GM18505 (cell line): ENCODE results near the gene MXRA7.
"Not testable (repeated sequence)": the region's sequence is repeated elsewhere in the genome, so short reads cannot be mapped to it uniquely, and the experiment has no call there.

Source experiments
- ATAC-seq: cut with Tn5 transposase; IDR thresholded peaks from one replicate; pipeline ENCODE4 v1.9.1; 2021; ENCODE audit not compliant: unreplicated experiment
- POLR2A ChIP-seq: IDR thresholded peaks from 4 replicates; pipeline ENCODE4 v1.6.1; 2011; ENCODE audit warnings: borderline replicate concordance; ENCODE audit not compliant: insufficient read depth, insufficient read length; ENCODE audit errors: extremely low read depth

MXRA7 gene

GRCh38 chr17:76702076-76702475 is 8.7 kb downstream of the MXRA7 start:
- no peak for ATAC-seq
- no peak for TF ChIP-seq POLR2A

GRCh38 chr17:76701471-76701967 is 9.2 kb downstream of the MXRA7 start:
- ATAC-seq, result no peak

GRCh38 chr17:76700617-76701470 is 9.9 kb downstream of the MXRA7 start:
- TF ChIP-seq POLR2A, result no peak
- no peak for ATAC-seq

More at GRCh38 chr17:76701471-76701967, 9.2 kb downstream of the MXRA7 start:
- TF ChIP-seq POLR2A, result no peak

- ATAC-seq, result no peak
- no peak for TF ChIP-seq POLR2A
These were observed 10.5 kb downstream of the MXRA7 start for GRCh38 chr17:76700270-76700616.

GRCh38 chr17:76698466-76698977 is 12.2 kb downstream of the MXRA7 start:
- ATAC-seq, result not testable (repeated sequence)

GRCh38 chr17:76697702-76698465 is 12.9 kb downstream of the MXRA7 start:
- TF ChIP-seq POLR2A, result no peak
- ATAC-seq, result no peak

GRCh38 chr17:76696763-76697701 is 13.7 kb downstream of the MXRA7 start:
- no peak for TF ChIP-seq POLR2A
- ATAC-seq, result no peak

GRCh38 chr17:76695059-76695831 is 15.5 kb downstream of the MXRA7 start:
- ATAC-seq, result no peak
- TF ChIP-seq POLR2A, result no peak

- TF ChIP-seq POLR2A, result no peak
- no peak for ATAC-seq
These were observed 19.2 kb downstream of the MXRA7 start for GRCh38 chr17:76691379-76692191.

GRCh38 chr17:76690596-76691280 is 20.0 kb downstream of the MXRA7 start:
- ATAC-seq, result no peak
- no peak for TF ChIP-seq POLR2A

GRCh38 chr17:76689859-76690258 is 20.9 kb downstream of the MXRA7 start:
- no peak for TF ChIP-seq POLR2A
- ATAC-seq, result no peak
